NCI-H1105 (cell line): ENCODE data around the gene BAIAP2L2.
"Not testable (repeated sequence)": the region's sequence is repeated elsewhere in the genome, so short reads cannot be mapped to it uniquely, and the experiment has no call there.

Source experiments
- DNase-seq: peaks from one replicate; lab custom pipeline; 2025; lab: John Stamatoyannopoulos, UW

The BAIAP2L2 gene, protein sequence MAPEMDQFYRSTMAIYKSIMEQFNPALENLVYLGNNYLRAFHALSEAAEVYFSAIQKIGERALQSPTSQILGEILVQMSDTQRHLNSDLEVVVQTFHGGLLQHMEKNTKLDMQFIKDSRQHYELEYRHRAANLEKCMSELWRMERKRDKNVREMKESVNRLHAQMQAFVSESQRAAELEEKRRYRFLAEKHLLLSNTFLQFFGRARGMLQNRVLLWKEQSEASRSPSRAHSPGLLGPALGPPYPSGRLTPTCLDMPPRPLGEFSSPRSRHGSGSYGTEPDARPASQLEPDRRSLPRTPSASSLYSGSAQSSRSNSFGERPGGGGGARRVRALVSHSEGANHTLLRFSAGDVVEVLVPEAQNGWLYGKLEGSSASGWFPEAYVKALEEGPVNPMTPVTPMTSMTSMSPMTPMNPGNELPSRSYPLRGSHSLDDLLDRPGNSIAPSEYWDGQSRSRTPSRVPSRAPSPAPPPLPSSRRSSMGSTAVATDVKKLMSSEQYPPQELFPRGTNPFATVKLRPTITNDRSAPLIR

DNA sequence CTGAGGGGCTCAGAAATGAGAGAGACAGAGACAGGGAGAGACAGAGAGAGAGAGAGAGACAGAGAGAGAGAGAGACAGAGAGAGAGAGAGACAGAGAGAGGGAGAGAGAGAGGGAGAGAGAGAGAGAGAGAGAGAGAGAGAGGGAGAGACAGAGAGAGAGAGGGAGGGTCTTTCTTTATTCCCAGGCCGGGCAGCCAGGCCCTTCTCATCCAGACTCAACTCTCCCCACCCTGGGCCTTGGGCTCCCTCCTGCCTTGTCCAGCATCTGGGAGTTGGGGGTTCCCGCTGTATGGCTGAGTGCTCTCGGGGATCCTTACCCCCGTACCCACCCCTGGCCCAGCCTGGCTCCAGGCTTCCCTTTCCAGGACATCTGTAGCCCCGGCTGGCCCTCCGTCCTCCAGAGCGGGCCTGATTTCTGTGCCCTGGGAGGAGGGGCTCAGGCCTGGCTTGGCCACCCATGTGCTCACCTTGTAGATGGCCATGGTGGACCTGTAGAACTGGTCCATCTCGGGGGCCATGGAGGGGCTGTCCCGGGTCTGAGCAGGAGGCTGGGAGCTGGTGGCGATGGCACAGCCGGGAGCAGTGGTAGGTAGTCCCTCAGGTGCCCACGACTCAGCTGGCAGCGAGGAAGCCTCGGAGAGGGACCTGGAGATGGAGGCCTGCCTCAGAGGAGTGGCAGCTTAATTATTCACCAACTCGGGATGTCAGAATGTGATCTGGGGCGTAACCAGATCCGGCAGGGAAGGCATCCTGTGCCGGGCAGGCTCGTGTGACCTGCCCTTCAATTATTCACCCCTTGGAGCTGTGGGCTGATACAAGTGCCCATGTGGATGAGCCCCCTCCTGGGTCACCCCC lies at the start of gene BAIAP2L2:
Gene BAIAP2L2, minus strand, starts transcription at position 677 of the 855 bp plus-strand sequence. Its CDS starts 159 bp downstream, at position 518.
- DNase-seq = no peak

DNA sequence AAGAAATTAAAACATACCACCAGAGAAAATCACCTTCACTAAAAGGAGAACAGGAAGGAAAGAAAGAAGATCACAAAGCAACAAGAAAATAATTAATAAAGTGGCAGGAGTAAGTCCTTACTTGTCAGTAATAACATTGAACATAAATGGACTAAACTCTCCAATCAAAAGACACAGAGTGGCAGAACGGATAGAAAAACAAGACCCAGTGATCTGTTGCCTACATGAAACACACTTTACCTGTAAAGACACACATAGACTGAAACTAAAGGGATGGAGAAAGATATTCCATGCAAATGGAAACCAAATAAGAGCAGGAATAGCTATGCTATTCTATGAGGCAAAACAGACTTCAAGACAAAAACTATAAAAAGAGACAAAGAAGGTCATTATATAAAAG lies 45.2 kb upstream of the BAIAP2L2 start:
- DNase-seq = no peak

DNA sequence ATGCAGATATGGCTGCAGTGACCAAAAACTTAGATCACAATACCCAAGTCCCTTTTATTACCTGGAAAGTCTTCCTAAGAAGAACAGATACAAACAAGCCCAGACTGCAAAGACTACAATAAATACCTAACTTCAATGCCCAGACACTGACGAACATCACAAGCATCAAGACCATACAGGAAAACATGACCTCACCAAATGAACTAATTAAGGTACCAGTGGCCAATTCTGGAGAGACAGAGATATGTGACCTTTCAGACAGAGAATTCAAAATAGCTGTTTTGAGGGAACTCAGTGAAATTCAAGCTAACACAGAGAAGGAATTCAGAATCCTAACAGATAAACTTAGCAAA lies 44.1 kb upstream of the BAIAP2L2 start:
- DNase-seq = not testable (repeated sequence)

DNA sequence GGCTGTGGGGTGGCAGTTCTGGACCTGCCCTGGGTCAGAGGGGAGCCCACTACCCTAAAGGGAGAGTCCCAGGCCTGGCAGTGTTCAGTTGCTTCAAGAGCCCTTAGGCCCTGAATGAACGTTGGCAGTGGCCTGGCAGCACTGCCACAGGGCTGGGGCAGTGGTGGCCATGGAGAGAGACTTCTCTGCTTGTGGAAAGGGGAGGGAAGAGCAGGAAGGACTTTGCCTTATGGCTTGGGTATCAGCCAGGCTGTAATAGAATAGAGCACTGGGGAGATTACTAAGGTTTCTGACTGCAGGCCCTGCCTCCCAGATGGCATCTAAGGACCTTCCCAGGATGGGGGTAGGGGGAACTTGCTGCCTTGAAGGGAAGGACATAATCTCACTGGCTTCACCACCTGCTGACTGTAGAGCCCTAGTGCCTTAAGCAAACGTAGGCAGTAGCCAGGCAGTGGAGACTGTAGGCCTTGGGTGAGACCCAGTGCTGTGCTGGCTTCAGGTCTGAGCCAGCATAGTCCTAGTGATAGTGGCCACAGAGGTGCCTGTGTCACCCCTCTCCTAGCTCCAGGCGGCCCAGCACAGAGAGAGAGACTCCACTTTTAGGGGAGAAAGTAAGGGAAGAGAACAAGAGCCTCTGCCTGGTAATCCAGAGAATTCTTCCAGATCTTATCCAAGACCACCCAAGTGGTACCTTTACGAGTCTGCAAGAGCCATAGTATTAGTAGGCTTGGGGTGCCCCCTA lies 43.5 kb upstream of the BAIAP2L2 start:
- DNase-seq = no peak

DNA sequence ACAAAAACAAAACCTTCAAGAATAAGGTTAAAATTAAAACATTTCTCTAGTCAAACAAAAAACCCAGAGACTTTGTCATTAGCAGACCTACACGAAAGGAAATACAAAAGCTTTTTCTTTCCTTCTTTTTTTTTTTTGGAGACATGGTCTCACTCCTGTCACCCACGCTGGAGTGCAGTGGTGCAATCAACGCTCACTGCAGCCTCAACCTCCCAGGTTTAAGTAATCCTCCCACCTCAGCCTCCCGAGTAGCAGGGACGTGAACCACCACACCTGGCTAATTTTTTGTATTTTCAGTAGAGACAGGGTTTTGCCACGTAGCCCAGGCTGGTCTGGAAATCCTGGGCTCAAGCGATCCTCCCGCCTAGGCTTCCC lies 40.6 kb upstream of the BAIAP2L2 start:
- no peak for DNase-seq

DNA sequence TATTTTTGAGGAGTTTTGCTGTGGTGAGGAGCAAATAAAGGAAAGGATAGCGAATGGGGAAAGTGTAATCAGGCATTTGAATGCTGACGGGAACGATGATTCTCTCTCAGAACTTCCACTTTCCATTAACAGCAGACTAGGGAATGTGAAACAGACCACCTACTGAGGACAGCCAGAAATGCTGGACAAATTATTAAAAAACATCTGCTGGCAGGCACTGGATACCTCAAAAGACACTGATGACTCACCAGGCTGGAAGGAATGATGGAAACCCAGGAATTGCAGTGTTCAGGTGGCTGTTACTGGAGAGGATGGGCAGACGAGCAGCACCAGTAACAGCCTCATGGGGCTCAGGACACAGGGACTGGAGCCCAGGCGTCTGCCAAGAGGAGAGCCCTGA lies 37.8 kb upstream of the BAIAP2L2 start:
- no peak for DNase-seq

DNA sequence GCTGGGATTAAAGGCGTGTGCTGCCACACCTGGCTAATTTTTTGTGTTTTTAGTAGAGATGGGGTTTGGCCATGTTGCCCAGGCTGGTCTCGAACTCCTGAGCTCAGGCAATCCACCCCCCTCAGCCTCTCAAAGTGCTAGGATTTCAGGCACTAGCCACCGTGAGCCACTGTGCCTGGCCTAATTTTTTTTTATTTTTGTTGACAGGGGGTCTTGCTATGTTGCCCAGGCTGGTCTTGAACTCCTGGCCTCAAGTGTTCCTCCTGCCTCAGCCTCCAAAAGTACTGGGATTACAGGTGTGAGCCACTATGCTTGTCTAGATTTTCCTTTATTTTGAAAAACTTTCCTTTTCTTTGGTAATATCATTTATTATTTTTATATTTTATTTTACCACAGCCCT lies 35.7 kb upstream of the BAIAP2L2 start:
- not testable (repeated sequence) for DNase-seq

DNA sequence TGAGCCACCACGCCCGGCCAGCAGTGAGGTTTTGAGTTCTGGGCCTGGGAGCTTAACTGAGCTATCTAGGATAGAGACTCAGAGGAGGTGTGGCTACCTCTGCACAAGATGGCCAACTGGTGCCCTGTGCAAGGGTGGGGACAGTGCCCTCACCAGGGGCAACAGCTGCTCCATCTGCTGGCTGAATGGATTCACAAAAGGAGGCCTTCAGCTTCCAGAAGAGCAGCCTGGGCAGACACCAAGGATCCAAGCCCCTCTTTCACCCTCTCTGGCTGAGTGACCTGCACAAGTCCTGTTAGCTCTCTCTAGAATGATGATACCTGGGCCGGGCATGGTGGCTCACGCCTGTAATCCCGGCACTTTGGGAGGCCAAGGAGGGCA lies 33.5 kb upstream of the BAIAP2L2 start:
- no peak for DNase-seq

DNA sequence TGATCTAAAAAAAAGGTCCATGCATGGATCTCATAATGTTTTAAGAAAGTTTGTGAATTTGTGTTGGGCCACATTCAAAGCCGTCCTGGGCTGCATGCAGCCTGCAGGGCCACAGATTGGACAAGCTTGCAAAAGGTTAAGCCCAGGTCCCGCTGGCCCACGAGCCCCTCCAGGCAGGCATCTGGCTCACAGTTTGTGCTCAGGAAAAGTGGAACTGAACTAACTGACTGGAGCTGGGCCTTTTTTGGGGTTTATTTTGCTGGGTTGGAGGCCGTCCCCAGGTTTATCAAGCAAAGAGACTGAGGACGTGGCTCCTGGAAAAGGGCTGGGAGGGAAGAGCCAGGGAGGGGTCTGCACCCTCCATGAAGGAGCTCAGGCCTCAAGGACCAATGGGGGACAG lies 32.1 kb upstream of the BAIAP2L2 start:
- DNase-seq = no peak

DNA sequence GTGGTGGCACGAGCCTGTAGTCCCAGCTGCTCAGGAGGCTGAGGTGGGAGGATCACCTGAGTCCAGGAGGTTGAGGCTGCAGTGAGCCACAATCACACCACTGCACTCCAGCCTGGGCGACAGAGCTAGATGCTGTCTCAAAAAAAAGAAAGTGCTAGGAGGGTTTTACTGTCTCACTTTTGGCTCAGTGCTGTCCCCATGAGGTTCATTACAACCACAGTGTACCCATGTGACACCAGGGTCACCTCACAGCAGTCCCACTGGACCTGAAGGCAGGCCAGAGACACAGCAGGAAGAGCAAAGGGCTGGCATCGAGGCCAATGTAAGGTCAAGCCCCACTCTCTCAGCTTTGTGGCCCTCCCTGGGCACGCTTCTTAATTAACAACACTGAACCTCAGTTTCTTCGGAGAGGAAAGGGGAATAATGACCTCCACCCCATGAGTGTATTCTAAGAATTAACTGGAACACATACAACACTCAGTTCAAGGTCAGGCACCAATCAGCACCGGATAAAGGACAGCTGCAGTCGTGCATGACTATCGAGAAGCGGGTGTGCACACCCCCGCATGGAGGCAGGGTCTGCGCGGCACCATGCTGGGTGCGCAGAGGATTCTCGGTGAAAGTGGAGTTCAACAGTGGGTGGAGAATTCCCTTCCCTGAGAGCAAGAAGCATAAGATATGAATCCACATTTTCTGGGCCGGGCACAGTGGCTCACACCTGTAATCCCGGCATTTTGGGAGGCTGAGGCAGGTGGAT lies 30.9 kb upstream of the BAIAP2L2 start:
- DNase-seq = no peak

DNA sequence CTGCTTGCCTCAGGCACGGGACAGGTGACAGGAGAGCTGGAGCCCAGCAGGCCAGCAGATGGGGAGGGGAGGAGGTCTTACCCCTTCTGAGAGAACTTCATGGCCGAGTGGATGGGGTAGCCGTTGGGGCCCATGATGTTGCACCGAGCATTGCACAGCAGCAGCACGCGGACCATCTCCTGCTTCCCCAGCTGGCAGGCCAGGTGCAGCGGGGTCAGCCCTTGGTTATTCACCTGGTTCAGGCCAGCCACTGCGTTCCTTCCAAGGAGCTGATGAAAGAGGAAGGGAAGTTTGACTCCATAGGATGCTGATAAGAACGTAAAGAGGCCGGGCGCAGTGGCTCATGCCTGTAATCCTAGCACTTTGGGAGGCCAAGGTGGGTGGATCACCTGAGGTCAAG lies 29.4 kb upstream of the BAIAP2L2 start:
- DNase-seq = no peak

DNA sequence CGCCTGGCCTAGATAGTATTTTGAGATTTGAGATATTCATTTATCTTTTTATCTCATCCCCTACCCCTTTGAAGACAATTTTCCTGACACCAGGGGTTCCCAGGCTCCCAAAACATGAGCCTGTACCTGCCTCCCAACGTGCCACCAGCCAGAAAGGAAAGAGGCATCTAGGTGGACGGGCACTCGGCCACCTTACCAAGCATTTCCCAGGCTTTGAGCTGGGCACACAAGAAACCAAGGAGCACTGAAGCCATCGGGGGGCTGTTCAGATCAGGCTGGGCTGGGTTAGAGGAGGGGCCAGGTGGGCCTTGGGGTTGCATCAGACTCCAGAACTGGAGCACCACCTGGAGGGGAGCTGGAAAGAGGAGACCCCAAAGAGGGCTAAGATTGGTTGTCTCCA lies 28.5 kb upstream of the BAIAP2L2 start:
- no peak for DNase-seq

DNA sequence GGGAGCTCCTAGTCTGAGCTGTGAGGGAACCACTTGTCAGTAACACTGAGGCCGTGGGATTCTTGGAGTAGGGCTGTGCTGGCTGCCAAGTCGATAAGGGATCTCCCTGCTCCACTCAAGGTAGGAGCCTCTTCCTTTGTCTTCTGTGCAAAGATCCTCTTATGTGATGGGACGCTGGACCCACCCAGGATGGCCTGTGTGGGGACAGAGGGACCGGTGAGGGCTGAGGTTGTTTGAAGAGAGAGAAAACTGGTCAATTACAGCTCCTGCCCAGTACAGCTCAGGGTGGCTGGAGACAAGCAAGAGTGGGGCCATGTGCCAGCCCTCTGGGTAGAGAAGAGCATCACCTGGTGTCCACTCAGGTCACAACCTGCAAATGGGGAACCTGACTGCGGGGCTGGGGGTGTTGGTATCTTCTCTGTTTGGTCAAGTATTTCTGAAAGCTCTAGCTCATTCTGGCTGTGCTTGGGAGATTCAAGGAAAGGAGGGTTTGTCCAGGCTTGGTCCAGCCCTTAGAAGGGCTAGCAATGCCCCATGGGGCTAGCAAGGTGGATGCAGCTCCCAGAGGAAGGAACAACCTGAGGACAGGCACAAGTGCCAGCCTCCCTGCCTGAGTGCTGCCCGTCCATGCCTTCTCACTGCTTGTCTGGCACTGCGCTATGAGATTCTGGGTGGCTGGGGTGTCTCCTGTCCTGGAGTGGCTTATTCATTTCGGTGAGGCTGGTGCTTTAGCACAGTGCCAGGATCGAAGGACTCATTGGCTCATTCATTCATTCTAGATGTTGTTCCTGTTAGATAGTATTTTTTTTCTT lies 27.6 kb upstream of the BAIAP2L2 start:
- no peak for DNase-seq

DNA sequence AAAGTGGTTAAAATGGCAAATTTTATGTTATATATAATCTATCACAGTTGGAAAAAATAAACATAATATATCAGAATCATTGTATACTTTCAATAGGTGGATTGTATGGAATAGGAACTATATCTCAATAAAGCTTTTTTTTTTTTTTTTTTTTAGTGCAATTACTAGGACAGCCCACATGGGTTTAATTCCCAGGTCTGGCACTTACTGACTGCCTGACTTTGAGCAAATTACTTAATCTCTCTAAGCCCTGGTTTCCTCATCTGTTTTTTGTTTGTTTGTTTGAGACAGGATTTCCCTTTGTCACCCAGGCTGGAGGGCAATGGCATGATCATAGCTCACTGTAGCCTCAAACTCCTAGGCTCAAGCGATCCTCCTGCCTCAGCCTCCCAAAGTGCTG lies 26.1 kb upstream of the BAIAP2L2 start:
- DNase-seq = no peak

DNA sequence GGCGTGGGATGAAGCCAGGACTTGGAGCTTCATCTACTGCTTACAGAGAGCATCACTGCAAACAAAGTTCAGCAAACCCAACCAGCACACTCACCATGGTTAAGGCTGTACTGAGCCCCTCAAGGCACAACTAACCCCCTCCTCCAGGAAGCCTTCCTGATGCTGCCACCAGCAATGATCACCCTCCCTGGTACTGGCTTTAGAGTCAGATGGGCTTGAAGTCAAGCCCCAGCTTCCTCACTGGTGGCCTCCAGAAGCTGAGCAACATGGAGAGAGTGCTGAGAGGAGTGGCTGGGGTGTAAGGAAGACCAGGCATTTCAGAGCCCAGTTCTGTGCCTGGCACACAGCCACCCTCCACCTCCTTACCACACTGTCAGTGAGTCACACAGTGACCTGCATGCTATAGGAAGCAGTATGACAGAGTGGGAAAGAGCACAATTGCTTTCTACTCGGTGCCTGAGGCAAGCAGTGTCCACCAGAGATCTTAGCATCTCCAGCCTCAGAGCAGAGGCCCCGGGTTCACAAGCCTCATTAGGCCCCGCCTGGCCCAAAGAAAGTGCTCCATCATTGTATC lies 24.7 kb upstream of the BAIAP2L2 start:
- no peak for DNase-seq

DNA sequence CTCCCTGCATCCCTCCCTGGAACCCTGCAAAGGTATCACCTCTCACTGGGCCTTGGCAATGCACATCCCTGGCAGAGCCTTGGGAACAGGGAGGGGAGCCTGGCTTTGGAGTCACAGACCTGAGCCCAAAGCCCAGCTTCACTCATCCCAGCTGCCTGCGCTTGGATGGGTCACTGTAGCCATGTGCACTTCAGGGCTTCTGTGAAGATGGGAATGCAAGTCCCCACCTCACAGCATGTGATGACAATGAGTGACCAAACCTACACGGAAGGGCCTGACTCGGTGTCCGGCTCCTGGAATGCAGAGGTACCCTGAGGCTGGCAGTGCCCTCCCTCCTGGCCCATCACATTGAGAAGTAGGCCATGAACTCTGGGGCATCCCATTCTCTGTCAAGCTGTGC lies 22.8 kb upstream of the BAIAP2L2 start:
- no peak for DNase-seq

DNA sequence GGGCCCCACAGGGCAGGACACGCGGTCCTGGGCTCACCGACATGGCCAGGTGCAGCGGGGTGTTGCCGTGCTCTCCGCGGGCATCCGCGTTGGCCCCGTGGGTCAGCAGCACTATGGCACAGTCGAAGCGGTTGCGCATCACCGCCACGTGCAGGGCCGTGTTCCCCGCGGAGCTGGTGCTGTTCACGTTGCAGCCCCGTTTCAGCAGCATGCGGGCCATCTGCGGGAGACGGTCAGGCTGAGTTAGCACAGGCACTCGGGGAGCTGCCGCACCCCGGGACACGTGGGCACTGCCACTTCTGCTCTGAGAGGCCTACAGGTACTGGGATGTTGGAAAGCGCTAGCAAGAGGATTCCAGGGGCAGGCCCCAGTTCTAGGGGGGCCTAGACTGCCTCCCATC lies 22.3 kb upstream of the BAIAP2L2 start:
- DNase-seq = no peak

DNA sequence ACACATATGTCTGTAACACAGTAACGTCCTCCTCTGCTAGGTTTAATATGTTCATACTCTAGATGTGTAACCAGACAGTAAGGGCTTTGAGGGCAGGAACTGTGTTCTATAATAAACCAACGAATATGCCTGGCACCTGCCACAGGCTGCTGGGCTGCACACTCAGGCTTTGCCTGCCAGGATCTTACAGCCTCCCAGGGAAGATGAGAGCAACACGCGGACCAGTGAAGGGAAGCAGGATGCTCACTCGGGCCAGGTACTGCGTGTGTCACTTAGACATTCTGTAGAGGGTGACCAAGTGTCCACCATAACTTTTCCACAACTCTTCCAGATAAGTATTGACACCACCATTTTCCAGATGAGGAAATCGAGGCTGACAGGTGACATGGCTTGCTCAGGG lies 21.7 kb upstream of the BAIAP2L2 start:
- no peak for DNase-seq

DNA sequence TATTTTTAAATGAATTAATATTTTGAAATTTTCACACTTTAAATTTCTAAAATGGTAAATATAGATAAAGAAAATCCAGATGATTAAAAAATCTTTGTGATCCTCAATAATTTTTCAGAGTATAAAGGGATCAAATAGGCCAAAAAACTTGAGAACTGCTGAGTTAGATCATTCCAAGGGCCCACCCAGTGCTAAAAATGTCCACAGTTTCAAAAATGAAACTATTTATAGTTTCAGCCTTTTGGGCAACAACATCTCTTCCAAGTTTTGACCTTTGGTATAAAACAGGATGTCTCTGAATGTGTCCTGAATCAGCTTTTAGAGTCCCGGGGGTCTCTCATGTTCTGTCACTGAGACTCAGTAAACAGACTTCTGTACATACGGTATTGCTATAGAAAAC lies 20.9 kb upstream of the BAIAP2L2 start:
- no peak for DNase-seq

DNA sequence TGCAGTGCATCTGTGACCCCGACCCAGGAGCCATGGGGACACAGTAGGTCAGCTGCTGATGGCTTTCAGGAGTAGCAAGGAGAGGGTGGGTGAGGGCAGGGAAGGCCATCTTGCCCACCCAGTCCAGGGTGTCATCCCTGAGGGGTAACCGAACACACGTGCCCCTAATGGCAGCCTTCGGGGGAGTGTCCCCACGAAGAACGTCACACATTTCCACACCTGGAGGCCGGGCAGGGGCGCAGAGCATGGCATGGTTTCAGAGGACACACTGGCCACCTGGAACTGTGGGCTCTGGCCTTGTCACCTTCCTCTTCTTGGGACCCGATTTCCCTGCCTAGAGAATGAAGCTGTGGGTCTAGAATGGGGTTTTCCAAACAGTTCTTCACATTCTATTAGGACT lies 19.4 kb upstream of the BAIAP2L2 start:
- DNase-seq = no peak

DNA sequence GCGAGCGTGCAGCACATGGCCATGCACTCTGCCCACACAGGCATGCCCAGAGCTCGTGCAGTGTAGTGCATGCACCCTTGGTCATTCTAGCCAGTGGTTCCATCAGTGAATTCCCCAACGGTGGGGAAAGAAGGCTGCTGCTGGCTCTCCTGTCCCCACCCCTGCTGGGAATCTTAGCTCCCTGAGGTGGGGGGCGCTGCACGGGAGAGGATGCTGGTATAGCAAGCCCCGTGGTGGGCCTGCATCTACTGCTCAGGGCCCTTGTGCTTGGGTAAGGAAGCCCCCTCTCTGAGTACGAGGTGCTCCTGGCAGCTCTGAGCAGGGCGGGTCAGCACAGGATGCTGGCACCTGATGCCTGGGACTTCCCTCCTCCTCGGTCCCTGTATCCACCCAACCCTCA lies 18.5 kb upstream of the BAIAP2L2 start:
- no peak for DNase-seq
